Measurements from ENCODE around the gene LRCH4. TPM values are rescaled to one million over a fixed set of nuclear protein-coding genes. Genes with fewer than 3 reads are reported as not detected.
A peak's percentile ranks its signal among the peaks of the same experiment; 100 is the strongest.

Gene LRCH4
- total and polyA plus RNA-seq, 4 donors: 38.1 to 109 (median 92.2) TPM

DNA sequence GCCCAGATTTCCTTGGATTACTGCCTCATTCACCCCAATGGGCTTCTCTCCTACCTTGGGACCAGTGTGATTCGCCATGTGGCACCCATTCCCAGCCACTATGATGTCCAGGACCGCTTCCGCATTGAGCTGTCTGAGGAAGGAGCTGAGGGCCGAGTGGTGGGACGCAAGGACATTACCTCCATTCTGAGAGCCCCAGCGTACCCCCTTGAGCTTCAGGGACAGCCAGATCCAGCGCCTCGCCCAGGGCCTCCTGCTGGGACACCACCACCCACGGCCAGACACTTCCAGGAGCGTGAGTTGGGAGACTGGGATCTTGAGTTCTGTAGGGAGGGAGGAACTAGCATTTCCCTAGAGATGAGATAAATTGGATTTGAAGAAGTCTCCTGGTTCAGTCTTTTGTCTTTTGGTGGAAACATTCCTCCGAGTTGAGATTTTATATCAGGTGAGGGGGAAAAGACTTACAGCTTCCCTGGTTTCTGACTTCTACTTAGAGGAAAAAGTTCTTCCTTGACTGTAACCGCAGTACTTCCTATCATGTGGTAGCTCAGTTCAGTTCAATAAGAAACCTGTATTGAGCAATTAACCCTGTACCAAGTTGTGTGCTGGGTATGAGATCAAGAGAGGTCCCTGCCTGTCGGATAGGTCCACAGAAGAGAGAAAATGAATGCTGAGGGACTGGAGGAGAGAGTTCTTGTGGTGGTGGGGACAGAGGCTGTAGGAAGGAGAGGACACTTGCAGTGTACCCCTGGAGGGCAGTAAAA, 27.7 kb upstream of the LRCH4 start:
- no peak for DNase-seq
- 72 to 87% methylated on average over 13 of the region's 13 CpGs for WGBS, 2 donors
- H3K9me3 ChIP-seq (ENCODE audit: control insufficient read depth in 4 of 4, insufficient read depth in 3 of 4, low read length in 3 of 4): no peaks in the 10 kb centered on the region
- peaks cover 0 to 9% (median 0%) of the 10 kb centered on the region in 4 donors for H3K36me3 ChIP-seq (ENCODE audit: control insufficient read depth in 4 of 4, insufficient read depth in 4 of 4, low read length in 4 of 4)
- no peak overlapping the region for H3K4me3 ChIP-seq
- H3K27me3 ChIP-seq (ENCODE audit: control insufficient read depth in 3 of 3, insufficient read depth in 3 of 3, low read length in 2 of 3): no peaks in the 10 kb centered on the region
- H3K4me1 ChIP-seq (ENCODE audit: control insufficient read depth in 5 of 5, insufficient read depth in 5 of 5, low read length in 5 of 5): peaks cover 0 to 11% (median 7%) of the 10 kb centered on the region in 5 donors
- TF ChIP-seq CTCF (IDR thresholded peaks at IDR 0.05; ENCODE audit: control extremely low read depth, extremely low read depth): no peak
- H3K9ac ChIP-seq (ENCODE audit: insufficient read depth in 1 of 2, low read length in 2 of 2): peak overlapping the region in 1 of 2 donors; percentile 1
- ATAC-seq (ENCODE audit: insufficient read depth, low FRiP score): no peak
- H3K27ac ChIP-seq (ENCODE audit: low read depth in 1 of 2, low read length in 1 of 2): no peak overlapping the region

DNA sequence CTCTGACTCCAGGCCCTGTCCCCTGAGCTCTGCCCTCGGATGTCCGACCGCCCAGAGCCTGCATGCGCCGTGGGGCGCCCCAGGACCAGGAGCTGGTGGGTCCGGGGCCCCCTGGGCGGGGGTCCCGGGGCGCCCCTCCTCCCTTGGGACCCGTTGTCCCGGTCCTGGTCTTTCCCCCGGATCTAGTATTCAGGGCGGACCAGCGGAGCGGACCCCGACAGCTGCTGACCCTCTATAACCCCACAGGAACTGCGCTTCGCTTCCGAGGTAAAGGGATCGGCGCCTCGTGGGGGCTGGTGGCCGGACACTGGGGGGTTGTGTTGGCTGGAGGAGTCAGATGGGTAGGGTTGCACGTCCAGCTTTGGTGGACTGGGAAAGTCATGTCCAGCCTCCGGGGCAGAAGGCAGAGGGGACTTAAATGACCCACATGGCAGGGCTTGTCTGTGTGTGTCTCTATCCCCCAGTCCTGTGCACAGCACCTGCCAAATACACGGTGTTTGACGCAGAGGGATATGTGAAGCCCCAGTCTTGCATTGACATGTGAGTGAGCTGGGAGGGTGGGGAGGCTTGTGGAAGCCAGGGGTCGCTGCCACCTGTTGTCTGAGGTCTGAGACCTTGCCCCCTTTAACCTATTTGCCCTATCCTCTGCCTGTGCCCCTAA, 26.9 kb upstream of the LRCH4 start:
- H3K9me3 ChIP-seq (ENCODE audit: control insufficient read depth in 4 of 4, insufficient read depth in 3 of 4, low read length in 3 of 4): no peaks in the 10 kb centered on the region
- DNase-seq (no peak), ATAC-seq (ENCODE audit: insufficient read depth, low FRiP score) (no peak)
- peak overlapping the region; percentile 56 for H3K4me3 ChIP-seq
- H3K4me1 ChIP-seq (ENCODE audit: control insufficient read depth in 5 of 5, insufficient read depth in 5 of 5, low read length in 5 of 5): peaks cover 0 to 11% (median 7%) of the 10 kb centered on the region in 5 donors
- 3 to 4% methylated on average over 29 of the region's 29 CpGs for WGBS, 2 donors
- peaks cover 0 to 9% (median under 1%) of the 10 kb centered on the region in 4 donors for H3K36me3 ChIP-seq (ENCODE audit: control insufficient read depth in 4 of 4, insufficient read depth in 4 of 4, low read length in 4 of 4)
- no peak for TF ChIP-seq CTCF (IDR thresholded peaks at IDR 0.05; ENCODE audit: control extremely low read depth, extremely low read depth)
- peak overlapping the region in 1 of 2 donors; percentile 81 for H3K9ac ChIP-seq (ENCODE audit: insufficient read depth in 1 of 2, low read length in 2 of 2)
- no peaks in the 10 kb centered on the region for H3K27me3 ChIP-seq (ENCODE audit: control insufficient read depth in 3 of 3, insufficient read depth in 3 of 3, low read length in 2 of 3)
- H3K27ac ChIP-seq (ENCODE audit: low read depth in 1 of 2, low read length in 1 of 2): no peak overlapping the region

GRCh38 chr7:100611983-100612729, 26.2 kb upstream of the LRCH4 start, which contains the start of gene MOSPD3:
MOSPD3 (plus strand) TSS chr7:100612540; CDS start chr7:100612792, 252 bp downstream.
- peak within 1 kb of the TSS; percentile 67 to 81 for H3K9ac ChIP-seq (ENCODE audit: insufficient read depth in 1 of 2, low read length in 2 of 2)
- no peaks in the 10 kb centered on the region for H3K9me3 ChIP-seq (ENCODE audit: control insufficient read depth in 4 of 4, insufficient read depth in 3 of 4, low read length in 3 of 4)
- no peaks in the 10 kb centered on the region for H3K27me3 ChIP-seq (ENCODE audit: control insufficient read depth in 3 of 3, insufficient read depth in 3 of 3, low read length in 2 of 3)
- ATAC-seq (ENCODE audit: insufficient read depth, low FRiP score) (peak; percentile 98), DNase-seq (peak; percentile 99 to 100 (median 100))
- H3K27ac ChIP-seq (ENCODE audit: low read depth in 1 of 2, low read length in 1 of 2): peak within 1 kb of the TSS; percentile 87 to 93
- peak within 1 kb of the TSS; percentile 65 for H3K4me3 ChIP-seq
- H3K36me3 ChIP-seq (ENCODE audit: control insufficient read depth in 4 of 4, insufficient read depth in 4 of 4, low read length in 4 of 4): peaks cover 0 to 9% (median 3%) of the 10 kb centered on the region in 4 donors
- peaks cover 0 to 11% (median 7%) of the 10 kb centered on the region in 5 donors for H3K4me1 ChIP-seq (ENCODE audit: control insufficient read depth in 5 of 5, insufficient read depth in 5 of 5, low read length in 5 of 5)
- 0% methylated on average over 61 of the region's 61 CpGs for WGBS, 2 donors
- no peak for TF ChIP-seq CTCF (IDR thresholded peaks at IDR 0.05; ENCODE audit: control extremely low read depth, extremely low read depth)
